CD4-positive, alpha-beta T cell treated with Interleukin-17A for 1 hour (primary cell): ENCODE measurements around the gene ASH1L.
A peak's percentile ranks its signal among the peaks of the same experiment; 100 is the strongest.
"Not testable (repeated sequence)": the region's sequence is repeated elsewhere in the genome, so short reads cannot be mapped to it uniquely, and the experiment has no call there.

Experiments
- DNase-seq: peaks from one replicate; pipeline ENCODE4 v3.0.0-alpha.2; 2020

ASH1L gene, protein sequence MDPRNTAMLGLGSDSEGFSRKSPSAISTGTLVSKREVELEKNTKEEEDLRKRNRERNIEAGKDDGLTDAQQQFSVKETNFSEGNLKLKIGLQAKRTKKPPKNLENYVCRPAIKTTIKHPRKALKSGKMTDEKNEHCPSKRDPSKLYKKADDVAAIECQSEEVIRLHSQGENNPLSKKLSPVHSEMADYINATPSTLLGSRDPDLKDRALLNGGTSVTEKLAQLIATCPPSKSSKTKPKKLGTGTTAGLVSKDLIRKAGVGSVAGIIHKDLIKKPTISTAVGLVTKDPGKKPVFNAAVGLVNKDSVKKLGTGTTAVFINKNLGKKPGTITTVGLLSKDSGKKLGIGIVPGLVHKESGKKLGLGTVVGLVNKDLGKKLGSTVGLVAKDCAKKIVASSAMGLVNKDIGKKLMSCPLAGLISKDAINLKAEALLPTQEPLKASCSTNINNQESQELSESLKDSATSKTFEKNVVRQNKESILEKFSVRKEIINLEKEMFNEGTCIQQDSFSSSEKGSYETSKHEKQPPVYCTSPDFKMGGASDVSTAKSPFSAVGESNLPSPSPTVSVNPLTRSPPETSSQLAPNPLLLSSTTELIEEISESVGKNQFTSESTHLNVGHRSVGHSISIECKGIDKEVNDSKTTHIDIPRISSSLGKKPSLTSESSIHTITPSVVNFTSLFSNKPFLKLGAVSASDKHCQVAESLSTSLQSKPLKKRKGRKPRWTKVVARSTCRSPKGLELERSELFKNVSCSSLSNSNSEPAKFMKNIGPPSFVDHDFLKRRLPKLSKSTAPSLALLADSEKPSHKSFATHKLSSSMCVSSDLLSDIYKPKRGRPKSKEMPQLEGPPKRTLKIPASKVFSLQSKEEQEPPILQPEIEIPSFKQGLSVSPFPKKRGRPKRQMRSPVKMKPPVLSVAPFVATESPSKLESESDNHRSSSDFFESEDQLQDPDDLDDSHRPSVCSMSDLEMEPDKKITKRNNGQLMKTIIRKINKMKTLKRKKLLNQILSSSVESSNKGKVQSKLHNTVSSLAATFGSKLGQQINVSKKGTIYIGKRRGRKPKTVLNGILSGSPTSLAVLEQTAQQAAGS (N-terminal part only)

GRCh38 chr1:155562581-155563376 lies at the start of gene ASH1L:
Gene ASH1L (minus strand): TSS chr1:155562803. CDS start chr1:155521519, 41,284 bp downstream.
- DNase-seq, result peak; percentile 94

DNA sequence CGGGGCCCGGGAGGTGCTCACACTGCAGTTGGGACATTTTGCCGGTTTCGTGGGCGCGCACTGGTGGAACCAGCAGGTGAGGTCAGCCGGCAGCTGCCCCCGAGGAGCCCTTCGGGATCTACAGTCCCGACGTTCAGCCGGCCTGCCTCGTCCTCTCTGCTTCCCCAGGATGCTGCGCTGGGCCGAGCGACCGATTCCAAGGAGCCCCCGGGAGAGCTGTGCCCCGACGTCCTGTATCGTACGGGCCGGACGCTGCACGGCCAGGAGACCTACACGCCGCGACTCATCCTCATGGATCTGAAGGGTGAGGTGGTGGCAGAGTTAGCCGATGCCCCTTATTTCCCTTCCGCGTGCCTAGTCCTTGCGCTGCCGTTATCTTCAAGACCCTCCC lies 47.6 kb upstream of the ASH1L start:
- not testable (repeated sequence) for DNase-seq

GRCh38 chr1:155609515-155610256 lies 47.1 kb upstream of the ASH1L start, which contains the start of gene MSTO1:
Gene MSTO1 (plus strand): TSS chr1:155610218. CDS start chr1:155610249, 31 bp downstream.
- DNase-seq, result peak; percentile 95

DNA sequence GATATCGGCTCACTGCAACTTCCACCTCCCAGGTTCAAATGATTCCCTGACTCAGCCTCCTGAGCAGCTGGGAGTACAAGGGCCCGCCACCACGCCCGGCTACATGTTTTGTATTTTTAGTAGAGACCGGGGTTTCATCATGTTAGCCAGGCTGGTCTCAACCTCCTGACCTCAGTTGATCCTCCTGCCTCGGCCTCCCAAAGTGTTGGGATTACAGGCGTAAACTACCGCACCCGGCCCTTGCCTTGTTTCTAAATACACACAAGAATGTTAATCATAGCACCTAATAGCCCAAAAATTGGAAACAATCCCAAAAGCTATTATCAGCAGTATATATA lies 46.3 kb upstream of the ASH1L start:
- no peak for DNase-seq

GRCh38 chr1:155607708-155608107 lies 45.1 kb upstream of the ASH1L start:
- no peak for DNase-seq

DNA sequence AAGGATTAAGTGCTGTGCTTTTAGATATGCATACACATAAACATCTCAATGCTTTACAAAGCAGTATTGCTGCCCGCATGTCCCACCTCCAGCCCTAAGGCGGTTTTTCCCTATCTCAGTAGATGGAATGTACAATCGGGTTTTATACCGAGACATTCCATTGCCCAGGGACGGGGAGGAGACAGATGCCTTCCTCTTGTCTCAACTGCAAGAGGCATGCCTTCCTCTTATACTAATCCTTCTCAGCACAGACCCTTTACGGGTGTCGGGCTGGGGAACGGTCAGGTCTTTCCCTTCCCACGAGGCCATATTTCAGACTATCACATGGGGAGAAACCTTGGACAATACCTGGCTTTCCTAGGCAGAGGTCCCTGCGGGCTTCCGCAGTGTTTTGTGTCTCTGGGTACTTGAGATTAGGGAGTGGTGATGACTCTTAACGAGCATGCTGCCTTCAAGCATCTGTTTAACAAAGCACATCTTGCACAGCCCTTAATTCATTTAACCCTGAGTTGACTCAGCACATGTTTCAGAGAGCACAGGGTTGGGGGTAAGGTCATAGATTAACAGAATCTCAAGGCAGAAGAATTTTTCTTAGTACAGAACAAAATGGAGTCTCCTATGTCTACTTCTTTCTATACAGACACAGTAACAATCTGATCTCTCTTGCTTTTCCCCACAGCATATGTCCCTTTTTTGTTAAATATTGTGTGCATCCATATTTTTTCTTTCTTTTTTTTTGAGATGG lies 37.4 kb upstream of the ASH1L start:
- not testable (repeated sequence) for DNase-seq

- DNase-seq, result no peak
Measured at GRCh38 chr1:155598842-155599331, 36.3 kb upstream of the ASH1L start.

- DNase-seq, result no peak
Measured at GRCh38 chr1:155596864-155597263, 34.3 kb upstream of the ASH1L start.

- DNase-seq, result not testable (repeated sequence)
Measured at GRCh38 chr1:155595877-155596474, 33.4 kb upstream of the ASH1L start.

DNA sequence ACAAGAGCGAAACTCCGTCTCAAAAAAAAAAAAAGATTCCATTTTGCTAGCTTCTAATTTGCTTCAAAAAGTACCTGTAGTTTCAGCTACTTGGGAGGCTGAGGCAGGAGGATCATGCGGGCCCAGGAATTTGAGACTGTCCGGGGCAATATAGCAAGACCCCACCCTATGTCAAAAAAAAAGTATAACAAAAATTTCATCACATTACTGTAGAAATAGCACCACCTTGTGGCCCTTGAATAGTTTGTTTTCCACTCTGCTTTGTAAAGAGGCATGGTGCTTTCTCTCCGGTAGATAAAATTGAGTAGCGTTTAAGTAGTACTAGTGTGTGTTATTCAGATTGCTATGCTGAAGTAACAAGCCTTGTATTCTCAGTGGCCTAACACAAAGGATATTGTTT lies 29.2 kb upstream of the ASH1L start:
- peak; percentile 80 for DNase-seq

- not testable (repeated sequence) for DNase-seq
Measured at GRCh38 chr1:155590516-155591247, 28.1 kb upstream of the ASH1L start.

DNA sequence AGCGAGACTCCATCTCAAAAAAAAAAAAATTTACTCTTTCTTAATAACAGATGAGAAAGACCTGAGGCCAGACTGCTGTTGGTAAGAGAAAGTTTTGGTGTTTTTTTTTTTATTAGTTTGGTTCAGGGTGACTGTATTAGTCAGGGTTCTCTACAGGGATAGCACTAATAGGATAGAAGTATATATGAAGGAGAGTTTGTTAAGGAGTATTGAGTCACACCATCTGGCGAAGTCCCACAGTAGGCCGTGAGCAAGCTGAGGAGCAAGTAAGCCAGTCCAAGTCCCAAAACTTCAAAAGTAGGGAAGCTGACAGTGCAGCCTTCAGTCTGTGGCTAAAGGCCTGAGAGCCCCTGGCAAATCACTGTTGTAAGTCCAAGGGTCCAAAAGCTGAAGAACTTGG lies 26.7 kb upstream of the ASH1L start:
- DNase-seq, result not testable (repeated sequence)

GRCh38 chr1:155583846-155584245 lies 21.2 kb upstream of the ASH1L start:
- not testable (repeated sequence) for DNase-seq

- DNase-seq, result not testable (repeated sequence)
Measured at GRCh38 chr1:155575608-155576007, 13.0 kb upstream of the ASH1L start.

- DNase-seq, result no peak
Measured at GRCh38 chr1:155574077-155574476, 11.5 kb upstream of the ASH1L start.

- DNase-seq, result no peak
Measured at GRCh38 chr1:155570593-155570990, 8.0 kb upstream of the ASH1L start.

DNA sequence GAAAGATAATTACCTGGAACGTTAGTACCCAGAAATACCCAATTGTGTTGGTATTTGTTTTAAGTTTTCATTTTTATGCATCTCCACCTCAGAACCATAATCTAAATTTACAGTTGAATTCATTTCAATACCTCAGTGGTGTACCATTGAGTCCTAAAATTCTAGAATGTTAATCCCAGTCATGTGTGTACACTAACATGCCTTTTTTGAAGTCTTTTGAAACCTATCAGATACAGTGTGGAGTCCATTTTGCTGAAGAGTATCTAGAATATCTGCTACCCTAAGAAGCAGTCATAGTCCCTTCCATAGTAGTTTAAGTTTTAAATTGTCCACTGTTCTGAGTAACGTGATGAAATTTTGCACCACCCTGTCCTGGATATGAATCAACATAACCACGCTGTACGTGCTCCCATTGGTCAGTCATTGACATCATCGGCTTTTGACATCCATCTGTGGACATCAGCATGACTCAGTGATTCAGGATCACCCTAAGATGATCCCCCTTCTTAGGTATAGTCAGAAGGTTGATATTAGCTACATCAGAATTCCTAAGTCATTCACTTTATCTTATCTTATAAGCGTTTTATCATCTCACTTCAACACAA lies 7.5 kb upstream of the ASH1L start:
- no peak for DNase-seq

DNA sequence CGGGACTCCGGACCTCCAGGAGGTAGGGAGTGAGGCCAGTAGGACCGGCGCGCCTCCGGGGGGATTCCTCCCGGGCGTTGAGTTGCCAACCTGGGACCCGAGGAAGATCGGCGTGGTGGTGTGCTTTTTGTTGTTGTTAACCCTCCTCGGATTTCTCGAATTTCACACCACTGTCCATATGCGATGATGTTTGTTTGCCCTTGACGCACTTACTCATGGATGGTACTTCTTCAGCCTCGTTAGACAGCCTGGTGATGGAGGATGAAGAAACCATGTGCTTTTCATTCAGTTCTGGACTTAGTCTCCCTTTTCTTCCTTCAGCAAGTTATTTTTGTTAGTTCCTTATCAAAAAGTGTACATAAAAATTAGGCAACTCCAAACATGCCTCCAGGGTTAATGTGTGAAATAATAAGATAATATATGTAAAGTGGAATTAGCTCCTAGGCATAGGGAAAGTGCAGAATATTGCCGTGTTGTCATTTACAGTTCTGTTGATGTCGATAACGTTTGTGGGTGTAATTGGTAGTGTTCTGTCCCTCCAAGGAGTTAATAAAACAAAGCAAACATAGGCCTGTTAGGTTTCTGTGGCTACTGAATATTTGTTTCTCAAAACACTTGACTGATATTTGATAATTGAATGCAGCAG lies 897 bp upstream of the ASH1L start:
- DNase-seq, result peak; percentile 42
